ENCODE measurements around the gene ABLIM2. TPM values are rescaled to one million over a fixed set of nuclear protein-coding genes. Genes with fewer than 3 reads are reported as not detected.

Gene ABLIM2
- total and polyA plus RNA-seq, 2 of the 13 experiments (the other 11 are each of a cell fraction or from before 2014, with no cell fraction given) = 0.20 to 0.37 TPM

GRCh38 chr4:8157944-8158709 lies 486 bp downstream of the ABLIM2 start (continued):
- TF ChIP-seq, protein P1, sequence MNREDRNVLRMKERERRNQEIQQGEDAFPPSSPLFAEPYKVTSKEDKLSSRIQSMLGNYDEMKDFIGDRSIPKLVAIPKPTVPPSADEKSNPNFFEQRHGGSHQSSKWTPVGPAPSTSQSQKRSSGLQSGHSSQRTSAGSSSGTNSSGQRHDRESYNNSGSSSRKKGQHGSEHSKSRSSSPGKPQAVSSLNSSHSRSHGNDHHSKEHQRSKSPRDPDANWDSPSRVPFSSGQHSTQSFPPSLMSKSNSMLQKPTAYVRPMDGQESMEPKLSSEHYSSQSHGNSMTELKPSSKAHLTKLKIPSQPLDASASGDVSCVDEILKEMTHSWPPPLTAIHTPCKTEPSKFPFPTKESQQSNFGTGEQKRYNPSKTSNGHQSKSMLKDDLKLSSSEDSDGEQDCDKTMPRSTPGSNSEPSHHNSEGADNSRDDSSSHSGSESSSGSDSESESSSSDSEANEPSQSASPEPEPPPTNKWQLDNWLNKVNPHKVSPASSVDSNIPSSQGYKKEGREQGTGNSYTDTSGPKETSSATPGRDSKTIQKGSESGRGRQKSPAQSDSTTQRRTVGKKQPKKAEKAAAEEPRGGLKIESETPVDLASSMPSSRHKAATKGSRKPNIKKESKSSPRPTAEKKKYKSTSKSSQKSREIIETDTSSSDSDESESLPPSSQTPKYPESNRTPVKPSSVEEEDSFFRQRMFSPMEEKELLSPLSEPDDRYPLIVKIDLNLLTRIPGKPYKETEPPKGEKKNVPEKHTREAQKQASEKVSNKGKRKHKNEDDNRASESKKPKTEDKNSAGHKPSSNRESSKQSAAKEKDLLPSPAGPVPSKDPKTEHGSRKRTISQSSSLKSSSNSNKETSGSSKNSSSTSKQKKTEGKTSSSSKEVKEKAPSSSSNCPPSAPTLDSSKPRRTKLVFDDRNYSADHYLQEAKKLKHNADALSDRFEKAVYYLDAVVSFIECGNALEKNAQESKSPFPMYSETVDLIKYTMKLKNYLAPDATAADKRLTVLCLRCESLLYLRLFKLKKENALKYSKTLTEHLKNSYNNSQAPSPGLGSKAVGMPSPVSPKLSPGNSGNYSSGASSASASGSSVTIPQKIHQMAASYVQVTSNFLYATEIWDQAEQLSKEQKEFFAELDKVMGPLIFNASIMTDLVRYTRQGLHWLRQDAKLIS (CRISPR knock-in tag; IDR thresholded peaks at IDR 0.05) = no peak
- no peak for TF ChIP-seq BCL3 (CRISPR knock-in tag; IDR thresholded peaks at IDR 0.05)
- no peak for TF ChIP-seq ZNF543 (CRISPR knock-in tag; IDR thresholded peaks at IDR 0.05)
- no peak for TF ChIP-seq FOXM1 (CRISPR knock-in tag; IDR thresholded peaks at IDR 0.05)
- no peak for TF ChIP-seq RXRA (CRISPR knock-in tag; IDR thresholded peaks at IDR 0.05)
- no peak for TF ChIP-seq ZNF772 (CRISPR knock-in tag; IDR thresholded peaks at IDR 0.05)

DNA sequence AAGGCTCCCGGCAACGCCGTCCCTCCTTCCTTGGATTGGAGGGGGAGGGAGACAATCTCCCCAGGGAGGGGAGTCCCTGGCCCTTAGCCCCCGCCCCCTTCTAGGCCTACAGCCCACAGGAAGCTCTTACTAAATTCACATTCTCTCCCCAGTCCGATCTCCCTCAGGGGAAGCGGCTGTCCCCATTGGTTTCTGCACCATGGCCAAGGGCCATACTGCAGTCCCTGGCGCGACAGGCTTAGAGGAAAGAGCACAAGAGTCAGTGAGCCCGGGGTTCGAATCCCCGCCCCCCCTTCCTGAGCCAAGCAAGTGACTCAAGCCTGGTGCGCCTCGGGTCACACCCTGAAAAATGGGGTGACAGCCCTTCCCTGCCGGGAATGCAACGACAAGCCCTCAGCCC lies 1.1 kb downstream of the ABLIM2 start:
- 63% methylated on average over 12 of the region's 15 CpGs for WGBS (ENCODE audit: low lambda C conversion rate)
- in situ Hi-C loops (cut with HindIII; ENCODE audit: extremely low pct_ligation_motif_present, low pct_unique_long_range_greater_than_20kb) (no loop called here), intact Hi-C loops (cut with micrococcal nuclease; ENCODE audit: unreplicated experiment) (no loop called here)
- no peaks in the 10 kb centered on the region for H4K20me1 ChIP-seq (ENCODE audit: insufficient read depth, low read length)
- no peak for FAIRE-seq
- POLR2A ChIA-PET = no interaction called here
- no peak for ATAC-seq
- 0 out of 6 replicates have a peak overlapping the region, but pooled peaks of 1 of the 3 experiments have one; percentile 76 for H3K4me3 ChIP-seq (replicated peaks in 1 of 3; ENCODE audit: insufficient read depth in 1 of 3, low read depth in 2 of 3, low read length in 3 of 3)
- no peak overlapping the region for H3K4me2 ChIP-seq (ENCODE audit: low read depth, low read length)
- CTCF ChIA-PET (ENCODE audit: low intra/inter-chr PET ratio, low total read pairs) = no interaction called here
- H3K36me3 ChIP-seq (replicated peaks in 1 of 2; ENCODE audit: control insufficient read depth in 1 of 2, insufficient read depth in 2 of 2, low read length in 2 of 2) = no peaks in the 10 kb centered on the region
- H3K4me1 ChIP-seq (ENCODE audit: insufficient read depth, low read length) = peaks cover 7% of the 10 kb centered on the region; the same call in 1 of the 2 replicates
- H3K9me3 ChIP-seq (ENCODE audit: low read length) = no peaks in the 10 kb centered on the region
- no peak for DNase-seq (ENCODE audit: low spot score)
- H3K79me2 ChIP-seq (ENCODE audit: insufficient read depth, low read length) = no peaks in the 10 kb centered on the region
- no peak overlapping the region for H2AFZ ChIP-seq (ENCODE audit: low read length)
- H3K27ac ChIP-seq (ENCODE audit: extremely low read length, insufficient read depth, low read length) = no peak overlapping the region
- peaks cover 12 to 60% of the 10 kb centered on the region in 2 experiments for H3K27me3 ChIP-seq (ENCODE audit: control insufficient read depth in 1 of 2, insufficient read depth in 2 of 2, low read length in 2 of 2)
- H3K9ac ChIP-seq (ENCODE audit: insufficient read depth, low read depth, low read length) = no peak overlapping the region
- no TSS peak for BruUV-seq (replicated peaks)
- TF ChIP-seq, protein P2, sequence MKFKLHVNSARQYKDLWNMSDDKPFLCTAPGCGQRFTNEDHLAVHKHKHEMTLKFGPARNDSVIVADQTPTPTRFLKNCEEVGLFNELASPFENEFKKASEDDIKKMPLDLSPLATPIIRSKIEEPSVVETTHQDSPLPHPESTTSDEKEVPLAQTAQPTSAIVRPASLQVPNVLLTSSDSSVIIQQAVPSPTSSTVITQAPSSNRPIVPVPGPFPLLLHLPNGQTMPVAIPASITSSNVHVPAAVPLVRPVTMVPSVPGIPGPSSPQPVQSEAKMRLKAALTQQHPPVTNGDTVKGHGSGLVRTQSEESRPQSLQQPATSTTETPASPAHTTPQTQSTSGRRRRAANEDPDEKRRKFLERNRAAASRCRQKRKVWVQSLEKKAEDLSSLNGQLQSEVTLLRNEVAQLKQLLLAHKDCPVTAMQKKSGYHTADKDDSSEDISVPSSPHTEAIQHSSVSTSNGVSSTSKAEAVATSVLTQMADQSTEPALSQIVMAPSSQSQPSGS (CRISPR knock-in tag; IDR thresholded peaks at IDR 0.05) = no peak
- TF ChIP-seq, protein P3, sequence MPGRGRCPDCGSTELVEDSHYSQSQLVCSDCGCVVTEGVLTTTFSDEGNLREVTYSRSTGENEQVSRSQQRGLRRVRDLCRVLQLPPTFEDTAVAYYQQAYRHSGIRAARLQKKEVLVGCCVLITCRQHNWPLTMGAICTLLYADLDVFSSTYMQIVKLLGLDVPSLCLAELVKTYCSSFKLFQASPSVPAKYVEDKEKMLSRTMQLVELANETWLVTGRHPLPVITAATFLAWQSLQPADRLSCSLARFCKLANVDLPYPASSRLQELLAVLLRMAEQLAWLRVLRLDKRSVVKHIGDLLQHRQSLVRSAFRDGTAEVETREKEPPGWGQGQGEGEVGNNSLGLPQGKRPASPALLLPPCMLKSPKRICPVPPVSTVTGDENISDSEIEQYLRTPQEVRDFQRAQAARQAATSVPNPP (CRISPR knock-in tag; IDR thresholded peaks at IDR 0.05) = no peak
- TF ChIP-seq ZNF234 (CRISPR knock-in tag; conservative IDR thresholded peaks at IDR 0.05) (no peak), PTBP1 (IDR thresholded peaks at IDR 0.05; ENCODE audit: low read depth, low read length, poor library complexity, severe bottlenecking) (no peak), SNAPC2 (CRISPR knock-in tag; IDR thresholded peaks at IDR 0.05) (no peak), ZNF546 (CRISPR knock-in tag; conservative IDR thresholded peaks at IDR 0.05) (no peak)
- TF ChIP-seq, protein P4, sequence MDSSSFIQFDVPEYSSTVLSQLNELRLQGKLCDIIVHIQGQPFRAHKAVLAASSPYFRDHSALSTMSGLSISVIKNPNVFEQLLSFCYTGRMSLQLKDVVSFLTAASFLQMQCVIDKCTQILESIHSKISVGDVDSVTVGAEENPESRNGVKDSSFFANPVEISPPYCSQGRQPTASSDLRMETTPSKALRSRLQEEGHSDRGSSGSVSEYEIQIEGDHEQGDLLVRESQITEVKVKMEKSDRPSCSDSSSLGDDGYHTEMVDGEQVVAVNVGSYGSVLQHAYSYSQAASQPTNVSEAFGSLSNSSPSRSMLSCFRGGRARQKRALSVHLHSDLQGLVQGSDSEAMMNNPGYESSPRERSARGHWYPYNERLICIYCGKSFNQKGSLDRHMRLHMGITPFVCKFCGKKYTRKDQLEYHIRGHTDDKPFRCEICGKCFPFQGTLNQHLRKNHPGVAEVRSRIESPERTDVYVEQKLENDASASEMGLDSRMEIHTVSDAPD (CRISPR knock-in tag; IDR thresholded peaks at IDR 0.05) = no peak

All from HepG2 (cell line).